Adrenal gland (tissue), 12 donors: ENCODE data around the gene POLR1A. TPM values are rescaled to one million over a fixed set of nuclear protein-coding genes. Genes with fewer than 3 reads are reported as not detected.

Experiments
- DNase-seq, 7 donors: peaks; one replicate each; pipeline ENCODE4 v3.0.0-alpha.2; 2019 to 2020
- H3K27ac ChIP-seq, 5 donors: fragments of 200-600 bp; sonication (generic) in 4 of 5; 1 replicate in 3 of 5; 2 replicates in 2 of 5; pipeline versions ENCODE4 v1.5.1 to v1.8.0; 2016 to 2020; ENCODE audit warnings: mild to moderate bottlenecking in 1 of 5
- H3K27me3 ChIP-seq: fragments of 200-600 bp; 2 replicates; pipeline ENCODE4 v1.8.0; 2021
- H3K36me3 ChIP-seq, 2 donors: fragments of 200-600 bp; replicated peaks in 1 of 2; 1 replicate in 1 of 2; 2 replicates in 1 of 2; pipeline versions ENCODE4 v1.5.1 to v1.8.0; 2018 to 2022
- H3K4me1 ChIP-seq, 2 donors: fragments of 200-600 bp; replicated peaks in 1 of 2; 1 replicate in 1 of 2; 2 replicates in 1 of 2; pipeline versions ENCODE4 v1.5.1 to v1.8.0; 2018 to 2021
- H3K4me3 ChIP-seq, 4 donors: fragments of 200-600 bp; sonication (generic) in 3 of 4; one replicate each; pipeline ENCODE4 v1.5.1; 2016 to 2018
- H3K9me3 ChIP-seq, 3 donors: fragments of 200-600 bp; sonication (generic) in 1 of 3; replicated peaks in 1 of 3; 1 replicate in 2 of 3; 2 replicates in 1 of 3; pipeline versions ENCODE4 v1.5.1 to v1.8.0; 2016 to 2021
- POLR2A ChIP-seq, 2 donors: fragments of 450-650 bp; IDR thresholded peaks; one replicate each; pipeline ENCODE4 v1.6.1; 2017; ENCODE audit warnings: antibody characterized with exemption in 2 of 2, mild to moderate bottlenecking in 2 of 2, moderate library complexity in 1 of 2
- WGBS, 4 donors: extraction: QIAGEN DNeasy Blood & Tissue Kit in 2 of 4; methylation state at CpG; one replicate each; pipeline versions ENCODE4 v1.1.5 to v1.1.7; 2013 to 2017; 5-methylcytosine and 5-hydroxymethylcytosine counted together
- intact Hi-C, 2 donors: fragments of 100-400 bp; cut with DNase I; formaldehyde crosslinking; loops; one replicate each; pipeline versions ENCODE4 v1.14.1 to v1.15.0; 2022 to 2023
- polyA plus RNA-seq, 3 donors: library from polyadenylated mRNA; stranded (reverse); fragments of 200-250 nt in 2 of 3; fragments of 350-450 nt in 1 of 3; fragmentation: Illumina TruSeq in 1 of 3; extraction: RNeasy Lipid Tissue Mini Kit (QIAGEN cat#74804) in 1 of 3; gene quantifications; one replicate each; pipeline ENCODE4 v1.2.3, GENCODE V29; 2013 to 2014
- total RNA-seq, 9 donors: library from RNA; depleted of rRNA in 4 of 9; stranded (reverse); fragments of >200 nt in 4 of 9; fragments of 120-200 nt in 1 of 9; fragmentation: NEBNext Ultra II Directional in 1 of 9; extraction: Animal tissue kit (Norgen Biotek cat#: 25700) in 1 of 9; gene quantifications; one replicate each; pipeline versions ENCODE4 v1.1.0 to v1.2.4, GENCODE V29; 2013 to 2023
- TF ChIP-seq, protein P1 (sequence below), 6 experiments: fragments of 450-650 bp in 4 of 6; fragments of 200-600 bp in 2 of 6; sonication (generic) in 1 of 6; IDR thresholded peaks; 1 replicate in 5 of 6; 2 replicates in 1 of 6; pipeline versions ENCODE4 v1.5.1 to v1.8.0; 2016 to 2021; ENCODE audit warnings: antibody characterized with exemption in 6 of 6, mild to moderate bottlenecking in 2 of 6, moderate library complexity in 1 of 6
- donor health status: healthy with polysubstance abuse.
- donor health status: Bipolar disorder and iron deficiency.
- donor health status: DM: yes; HTN: yes; CAD: no.
- donor health status: DM: no; HTN: no; CAD: no.
- donor health status: DM: no; HTN: no; CAD: no.
- donor health status: DM: yes; HTN: yes; CAD: no.

The POLR1A gene
- total and polyA plus RNA-seq, 12 donors = 4.6 to 50.1 (median 26.2) TPM

- no peak for DNase-seq
- H3K27ac ChIP-seq = no peak overlapping the region
- no peak for TF ChIP-seq POLR2A (IDR thresholded peaks at IDR 0.05)
- TF ChIP-seq, protein P1, sequence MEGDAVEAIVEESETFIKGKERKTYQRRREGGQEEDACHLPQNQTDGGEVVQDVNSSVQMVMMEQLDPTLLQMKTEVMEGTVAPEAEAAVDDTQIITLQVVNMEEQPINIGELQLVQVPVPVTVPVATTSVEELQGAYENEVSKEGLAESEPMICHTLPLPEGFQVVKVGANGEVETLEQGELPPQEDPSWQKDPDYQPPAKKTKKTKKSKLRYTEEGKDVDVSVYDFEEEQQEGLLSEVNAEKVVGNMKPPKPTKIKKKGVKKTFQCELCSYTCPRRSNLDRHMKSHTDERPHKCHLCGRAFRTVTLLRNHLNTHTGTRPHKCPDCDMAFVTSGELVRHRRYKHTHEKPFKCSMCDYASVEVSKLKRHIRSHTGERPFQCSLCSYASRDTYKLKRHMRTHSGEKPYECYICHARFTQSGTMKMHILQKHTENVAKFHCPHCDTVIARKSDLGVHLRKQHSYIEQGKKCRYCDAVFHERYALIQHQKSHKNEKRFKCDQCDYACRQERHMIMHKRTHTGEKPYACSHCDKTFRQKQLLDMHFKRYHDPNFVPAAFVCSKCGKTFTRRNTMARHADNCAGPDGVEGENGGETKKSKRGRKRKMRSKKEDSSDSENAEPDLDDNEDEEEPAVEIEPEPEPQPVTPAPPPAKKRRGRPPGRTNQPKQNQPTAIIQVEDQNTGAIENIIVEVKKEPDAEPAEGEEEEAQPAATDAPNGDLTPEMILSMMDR (IDR thresholded peaks at IDR 0.05) = no peak
- H3K27me3 ChIP-seq = no peaks in the 10 kb centered on the region
- 78 to 89% (median 85%) methylated on average over 4 of the region's 4 CpGs for WGBS, 4 donors
- intact Hi-C loops = no loop called here
- H3K36me3 ChIP-seq = peaks cover 0 to 99% of the 10 kb centered on the region in 2 donors
- no peaks in the 10 kb centered on the region for H3K9me3 ChIP-seq
- no peak overlapping the region for H3K4me3 ChIP-seq
- H3K4me1 ChIP-seq = peaks cover 0 to 8% of the 10 kb centered on the region in 2 donors
Measured at GRCh38 chr2:86134709-86135108, 29.0 kb upstream of the POLR1A start.

DNA sequence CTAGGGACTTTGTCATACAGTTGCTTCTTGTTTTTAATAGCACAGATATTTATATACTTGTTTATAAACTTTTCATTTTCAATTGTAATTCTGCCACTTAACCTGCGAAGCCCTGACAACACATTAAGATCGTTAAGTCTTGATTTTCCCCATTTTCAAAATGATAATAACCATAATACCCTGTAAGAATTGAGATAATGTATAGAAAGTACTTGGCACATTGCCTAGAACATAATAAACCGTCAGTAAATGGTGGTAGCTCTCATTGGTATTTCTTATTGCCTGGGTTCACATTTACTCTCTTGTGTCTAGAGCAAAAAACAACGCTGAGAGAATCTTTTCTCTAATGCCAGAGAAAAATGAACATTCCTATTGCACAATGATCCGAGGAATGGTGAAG lies 19.0 kb upstream of the POLR1A start:
- Histone ChIP-seq H3K27me3 (no peaks in the 10 kb centered on the region), H3K9me3 (no peaks in the 10 kb centered on the region), H3K27ac (no peak overlapping the region), H3K36me3 (peaks cover 0 to 99% of the 10 kb centered on the region in 2 donors), H3K4me1 (no peaks in the 10 kb centered on the region), H3K4me3 (no peak overlapping the region)
- 81 to 85% (median 83%) methylated on average over 5 of the region's 5 CpGs for WGBS, 4 donors
- TF ChIP-seq, protein P1 (IDR thresholded peaks at IDR 0.05) = no peak
- TF ChIP-seq POLR2A (IDR thresholded peaks at IDR 0.05) = no peak
- DNase-seq = no peak
- intact Hi-C loops = no loop called here

GRCh38 chr2:86123328-86123925 lies 17.7 kb upstream of the POLR1A start:
- intact Hi-C loops = no loop called here
- H3K27ac ChIP-seq = no peak overlapping the region
- no peaks in the 10 kb centered on the region for H3K4me1 ChIP-seq
- DNase-seq = no peak
- TF ChIP-seq POLR2A (IDR thresholded peaks at IDR 0.05) = no peak
- TF ChIP-seq, protein P1 (IDR thresholded peaks at IDR 0.05) = no peak
- 77 to 93% (median 90%) methylated on average over 5 of the region's 5 CpGs for WGBS, 4 donors
- no peak overlapping the region for H3K4me3 ChIP-seq
- peaks cover 0 to 100% of the 10 kb centered on the region in 2 donors for H3K36me3 ChIP-seq
- no peaks in the 10 kb centered on the region for H3K27me3 ChIP-seq
- no peaks in the 10 kb centered on the region for H3K9me3 ChIP-seq

GRCh38 chr2:86118130-86118529 lies 12.4 kb upstream of the POLR1A start:
- intact Hi-C loops = no loop called here
- peaks cover 0 to 88% of the 10 kb centered on the region in 2 donors for H3K36me3 ChIP-seq
- no peaks in the 10 kb centered on the region for H3K27me3 ChIP-seq
- H3K9me3 ChIP-seq = no peaks in the 10 kb centered on the region
- WGBS, 4 donors = 93 to 95% (median 94%) methylated on average over 2 of the region's 2 CpGs
- no peak overlapping the region for H3K27ac ChIP-seq
- peaks cover 0 to 9% of the 10 kb centered on the region in 2 donors for H3K4me1 ChIP-seq
- no peak for DNase-seq
- H3K4me3 ChIP-seq = no peak overlapping the region
- TF ChIP-seq POLR2A (IDR thresholded peaks at IDR 0.05) = no peak
- TF ChIP-seq, protein P1 (IDR thresholded peaks at IDR 0.05) = no peak
